ENCODE results near the gene RWDD1.
"Not testable (repeated sequence)": the region's sequence is repeated elsewhere in the genome, so short reads cannot be mapped to it uniquely, and the experiment has no call there.

RWDD1 gene

DNA sequence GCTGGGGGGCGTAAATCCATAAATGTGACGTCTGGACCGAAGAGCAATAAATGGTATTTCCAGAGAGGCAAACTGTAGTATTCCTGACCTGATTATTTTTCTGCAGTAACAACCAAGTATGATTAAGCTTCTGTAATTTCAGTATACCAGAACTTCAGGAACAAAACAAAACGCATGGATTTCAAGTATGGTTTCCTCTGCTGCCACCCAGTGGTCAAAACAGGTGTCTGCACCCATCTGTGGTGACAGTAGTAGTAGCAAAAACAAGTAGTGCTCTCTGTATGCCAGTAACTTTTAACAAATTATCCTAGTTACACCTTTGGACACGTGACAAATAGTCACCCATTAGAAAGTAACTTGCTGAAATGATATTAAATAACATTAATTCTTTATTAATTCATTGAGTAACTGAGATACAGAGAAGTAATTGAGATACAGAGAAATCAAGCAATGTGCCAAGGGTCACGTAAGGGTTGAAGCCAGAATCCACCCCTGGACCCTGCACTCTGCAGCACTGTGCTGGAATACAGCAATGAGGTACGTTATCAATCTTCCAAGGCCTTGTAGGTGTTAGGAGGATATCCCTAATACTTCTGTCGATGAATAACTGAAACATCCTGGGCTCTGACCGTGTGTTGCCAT lies 9.8 kb upstream of the RWDD1 start:
- DNase-seq = peak; percentile 32

DNA sequence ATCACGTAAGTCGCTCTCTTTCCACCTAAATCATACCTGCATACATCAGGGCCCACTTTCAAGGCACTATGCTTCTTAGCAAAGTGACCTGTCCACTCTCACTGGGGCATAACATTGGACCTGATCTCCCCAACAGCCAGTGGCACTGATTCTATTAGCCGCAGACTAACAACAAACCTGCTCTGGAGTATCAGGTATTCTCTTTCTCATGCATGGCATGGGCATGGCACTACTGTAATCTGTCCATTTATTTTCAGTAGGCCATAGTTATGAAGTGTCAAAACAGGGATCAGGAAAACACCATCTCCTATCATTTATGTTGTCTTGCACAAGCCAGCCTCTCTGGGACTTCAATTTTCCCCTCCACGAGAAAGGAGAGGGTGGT lies 9.3 kb upstream of the RWDD1 start:
- no peak for DNase-seq

DNA sequence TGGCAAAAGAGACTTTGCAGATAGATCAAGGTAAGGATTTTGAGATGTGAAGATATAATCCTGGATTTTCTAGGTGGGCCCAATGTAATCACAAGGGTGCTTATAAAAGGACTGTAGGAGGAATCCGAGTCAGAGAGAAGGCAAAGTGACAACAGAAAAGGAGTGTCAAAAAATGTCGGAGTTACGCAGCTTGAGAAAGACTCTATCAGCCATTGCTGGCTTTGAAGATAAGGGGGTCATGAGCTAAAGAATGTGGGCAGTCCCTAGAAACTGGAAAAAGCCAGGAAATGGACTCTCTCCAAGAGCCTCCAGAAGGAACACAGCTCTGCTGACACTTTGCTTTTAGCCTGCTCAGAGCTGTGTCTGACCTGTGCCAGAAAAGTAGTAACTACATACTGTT lies 8.7 kb upstream of the RWDD1 start:
- DNase-seq = peak; percentile 22

DNA sequence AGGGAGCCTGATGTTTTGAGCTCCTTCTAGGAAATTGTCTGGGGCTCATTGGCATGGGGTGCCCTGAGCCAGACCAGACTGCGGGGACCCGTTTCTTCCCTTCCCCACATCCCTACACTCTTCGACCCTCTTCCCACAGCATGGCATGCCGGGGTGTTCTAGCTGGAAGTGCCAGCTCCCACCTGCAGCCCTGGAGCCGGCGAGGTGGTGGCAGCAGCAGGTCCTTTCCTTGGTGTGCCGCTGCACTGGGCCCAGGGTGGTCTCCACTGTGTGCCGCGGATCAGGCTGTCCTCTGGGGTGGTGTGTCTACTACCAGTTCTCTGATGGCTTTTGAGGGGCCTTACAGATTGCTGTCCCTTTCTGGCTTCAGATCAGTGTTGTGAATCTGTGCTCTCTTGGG lies 7.5 kb upstream of the RWDD1 start:
- DNase-seq = no peak

DNA sequence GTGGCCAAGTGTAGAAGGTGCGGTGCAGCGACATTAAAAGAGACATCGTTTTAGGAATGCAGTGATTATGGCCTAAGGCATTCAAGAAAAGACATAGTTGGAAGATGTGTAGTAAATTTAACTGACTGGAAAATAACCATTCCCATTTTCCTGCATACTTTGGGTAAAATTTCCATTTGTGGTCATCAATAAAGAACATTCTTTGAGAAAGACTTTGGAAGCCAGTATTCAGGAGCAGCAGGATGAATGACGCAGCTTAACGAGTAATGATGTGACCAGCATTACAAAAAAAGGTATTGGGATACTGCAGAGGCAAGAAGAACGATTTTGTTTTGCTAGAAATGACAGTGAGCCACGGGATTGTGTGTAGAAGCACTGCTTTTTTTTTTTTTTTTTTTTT lies 7.0 kb upstream of the RWDD1 start:
- no peak for DNase-seq

DNA sequence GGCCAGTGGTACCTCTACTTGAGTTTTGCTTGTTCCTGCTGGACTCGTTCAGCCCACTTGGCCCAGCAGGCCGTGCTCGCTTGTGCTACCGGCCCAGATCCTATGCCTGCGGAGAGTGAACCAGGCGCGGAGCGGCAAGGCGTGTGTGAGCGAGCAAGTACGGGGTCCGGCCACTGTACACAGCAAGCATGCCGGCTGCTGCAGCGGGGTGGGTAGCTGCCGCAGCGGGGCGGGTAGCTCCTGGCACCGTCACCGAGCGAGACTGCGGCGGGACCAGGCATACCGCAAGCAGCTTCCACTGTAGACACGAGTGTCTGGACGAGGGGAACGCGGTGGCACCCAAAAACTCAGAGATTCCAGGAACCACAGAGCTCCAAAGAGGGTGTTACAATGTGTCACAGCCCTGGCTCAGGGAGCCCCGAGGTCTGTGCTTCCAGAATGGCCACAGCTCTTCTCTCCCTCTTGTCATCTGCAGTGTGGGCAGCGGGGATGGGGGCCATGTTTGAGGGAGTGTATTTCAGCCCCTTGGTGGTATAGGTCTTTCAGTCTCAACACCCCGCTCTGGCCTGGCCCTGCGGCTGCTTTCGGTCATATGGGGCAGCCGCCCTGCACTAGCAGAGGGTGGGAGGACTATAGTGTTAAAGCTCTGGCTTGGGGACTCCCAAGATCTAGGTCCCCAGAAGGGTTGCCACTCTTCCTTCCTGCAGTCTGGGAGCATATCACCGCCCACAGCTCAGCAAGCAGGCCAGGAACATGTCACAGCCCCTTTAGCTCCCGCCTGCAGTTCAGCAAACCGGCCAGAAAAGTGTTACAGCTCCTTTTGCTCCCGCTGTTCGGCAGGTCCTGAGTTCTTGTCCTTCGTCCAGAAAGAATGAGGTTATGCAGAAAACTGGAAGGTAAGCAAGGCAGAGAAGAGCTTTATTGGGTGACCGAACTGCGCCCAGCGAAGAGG lies 6.1 kb upstream of the RWDD1 start:
- DNase-seq = no peak

DNA sequence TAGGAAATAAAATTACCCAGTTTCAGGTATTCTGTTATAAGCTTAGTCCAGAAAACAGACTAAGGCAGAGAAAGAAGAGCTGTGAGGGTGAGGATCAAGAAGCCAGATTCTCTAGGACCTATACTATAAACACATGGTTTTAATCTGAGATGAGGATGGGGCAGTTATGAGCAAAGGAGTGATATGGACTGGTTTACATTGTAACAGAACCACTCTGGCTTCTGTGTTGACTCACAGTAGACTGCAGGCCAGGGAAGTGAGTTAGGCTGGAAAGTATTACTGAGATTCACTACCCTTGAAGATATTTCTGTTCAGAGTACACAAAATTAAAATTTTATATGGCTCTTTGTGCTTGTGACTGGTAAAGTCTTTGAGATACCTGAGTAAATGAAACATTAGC lies 3.2 kb upstream of the RWDD1 start:
- no peak for DNase-seq

DNA sequence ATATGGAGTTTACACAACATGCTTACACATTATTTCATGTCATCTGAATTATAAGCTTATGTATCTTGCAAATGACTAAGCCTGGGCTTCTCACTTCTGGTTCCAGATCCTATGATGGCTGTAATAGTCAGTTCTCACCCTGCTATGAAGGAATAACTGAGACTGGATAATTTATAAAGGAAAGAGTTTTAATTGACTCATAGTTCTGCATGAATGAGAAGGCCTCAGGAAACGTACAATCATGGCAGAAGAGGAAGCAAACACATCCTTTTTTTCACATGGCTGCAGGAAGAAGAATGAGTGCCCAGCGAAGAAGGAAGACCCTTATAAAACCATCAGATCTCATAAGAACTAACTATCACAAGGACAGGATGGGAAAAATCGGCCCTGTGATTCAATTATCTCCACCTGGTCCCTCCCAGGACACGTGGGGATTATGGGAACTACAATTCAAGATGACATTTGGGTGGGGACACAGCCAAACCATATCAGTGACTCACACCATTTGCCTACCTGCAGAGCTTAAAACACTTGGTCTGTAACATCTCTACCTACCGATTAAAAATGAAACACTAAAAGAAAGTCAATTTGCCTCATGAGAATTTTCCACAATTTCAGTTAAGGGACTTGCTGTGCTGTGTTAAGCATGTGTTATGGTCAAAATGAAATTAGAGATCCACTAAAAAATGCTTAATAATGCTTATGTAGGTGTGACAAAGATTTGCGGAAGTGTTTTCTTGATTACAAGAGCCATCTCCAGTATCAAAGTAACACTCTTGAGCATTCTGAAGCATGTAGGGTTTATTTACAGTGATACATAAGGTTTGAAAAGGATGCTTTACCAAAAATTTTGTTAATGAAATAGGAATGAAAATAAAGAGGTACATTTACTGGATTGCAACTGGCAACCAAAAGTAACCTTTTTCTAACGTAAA lies 2.2 kb upstream of the RWDD1 start:
- DNase-seq = no peak

DNA sequence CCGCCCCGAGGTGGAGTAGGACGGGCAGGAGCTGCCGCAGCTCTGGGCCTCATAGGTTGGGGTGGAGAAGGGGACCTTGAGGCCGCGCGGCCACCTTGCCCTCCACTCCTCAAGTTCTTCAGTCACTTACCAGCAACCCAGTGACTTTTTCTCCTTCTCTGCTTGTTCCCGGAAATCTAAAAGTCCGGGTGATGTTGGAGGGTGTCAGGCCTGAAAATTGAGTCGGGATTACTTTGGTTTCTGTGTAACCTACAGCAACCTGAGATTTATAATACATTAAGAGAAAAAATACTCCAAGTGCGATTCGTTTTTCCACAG lies 338 bp downstream of the RWDD1 start:
- DNase-seq = no peak

DNA sequence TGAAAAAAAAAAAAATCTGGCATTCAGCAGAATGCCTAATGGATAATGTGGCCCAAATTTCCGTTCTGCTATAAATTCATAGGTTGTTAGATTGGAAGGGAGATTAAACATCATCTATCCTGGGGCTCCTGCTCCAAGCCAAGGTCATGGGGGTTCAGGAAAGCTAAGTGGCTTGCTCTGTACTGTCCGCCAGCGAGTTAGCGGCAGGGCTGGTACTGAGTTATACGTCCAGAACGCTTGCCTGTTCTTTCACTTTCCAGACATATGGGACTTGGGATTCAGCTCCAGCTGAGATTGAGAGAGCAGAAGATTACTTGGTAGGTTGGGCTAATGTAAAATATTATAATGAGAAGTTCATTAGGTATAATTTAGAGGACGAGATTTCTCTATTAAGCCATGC lies 858 bp downstream of the RWDD1 start:
- DNase-seq = no peak

DNA sequence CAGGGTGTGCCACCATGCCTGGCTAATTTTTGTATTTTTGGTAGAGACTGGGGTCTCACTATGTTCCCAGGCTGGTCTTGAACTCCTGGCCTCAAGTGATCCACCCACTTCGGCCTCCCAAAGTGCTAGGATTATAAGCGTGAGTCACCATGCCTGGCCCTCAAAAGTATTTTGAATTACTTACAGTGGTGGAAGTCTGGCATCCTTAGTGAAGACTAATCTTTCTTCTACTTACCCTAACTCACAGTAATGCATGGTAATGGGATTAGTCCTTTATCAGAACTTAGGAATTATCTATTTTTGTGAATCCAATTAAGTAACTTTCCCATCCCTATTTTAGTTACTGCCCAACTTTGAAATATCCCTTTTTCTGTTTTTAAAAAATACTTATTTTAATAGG lies 3.9 kb downstream of the RWDD1 start:
- DNase-seq = no peak

DNA sequence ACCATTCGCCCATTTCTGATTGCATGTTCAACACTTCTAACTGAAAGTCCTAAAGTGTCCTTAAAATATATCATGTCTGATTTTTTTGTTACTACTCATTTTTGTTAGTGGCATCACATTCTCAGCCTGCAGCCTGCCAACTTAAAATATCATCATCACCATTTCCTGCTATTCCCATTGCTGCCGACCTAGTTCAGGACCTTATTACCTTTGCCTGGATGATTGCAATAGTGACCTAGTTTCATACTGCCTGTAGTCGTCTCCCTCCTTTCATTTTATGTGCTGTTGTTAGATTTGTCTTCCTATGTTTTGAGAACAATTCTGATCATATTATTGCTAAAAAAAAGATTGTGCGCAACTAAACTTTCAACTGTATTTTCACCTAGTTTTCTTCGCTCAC lies 6.2 kb downstream of the RWDD1 start:
- no peak for DNase-seq

DNA sequence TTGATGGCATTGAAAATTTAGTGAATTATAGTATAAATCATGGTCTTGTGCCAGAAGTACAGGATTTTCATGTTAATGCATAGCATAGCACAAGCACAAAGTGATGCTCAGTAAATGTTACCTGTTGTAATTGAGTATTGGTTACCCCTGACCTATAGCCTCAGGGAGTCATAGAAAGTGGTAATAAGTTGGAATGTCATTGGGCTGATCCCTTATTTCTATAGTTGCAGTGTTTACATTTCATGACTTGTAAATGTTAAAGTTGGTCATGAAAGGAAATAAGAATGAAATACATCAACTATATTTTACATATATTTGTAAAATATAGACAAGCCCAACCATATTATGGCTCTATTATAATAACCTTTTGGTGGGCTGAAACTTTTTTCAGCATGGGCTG lies 7.0 kb downstream of the RWDD1 start:
- DNase-seq = no peak

DNA sequence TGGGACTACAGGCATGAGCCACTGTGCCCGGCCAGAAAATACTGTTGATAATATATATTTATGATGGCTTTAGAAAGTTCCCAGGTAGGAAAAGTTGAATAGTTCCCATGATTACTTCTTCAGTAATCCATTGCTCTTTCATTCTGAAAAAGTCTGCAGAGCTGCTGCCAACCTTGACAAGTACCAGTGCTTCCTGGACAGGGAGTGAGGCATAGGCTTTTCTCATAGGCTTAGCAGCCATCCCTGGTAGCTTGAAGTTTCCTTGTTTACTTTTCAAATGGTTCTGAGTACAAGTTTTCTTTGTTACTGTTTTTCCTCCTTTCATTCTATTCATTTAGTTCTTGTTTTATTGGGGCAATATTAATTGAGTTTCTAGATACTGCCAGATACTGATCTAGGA lies 7.8 kb downstream of the RWDD1 start:
- DNase-seq = no peak

DNA sequence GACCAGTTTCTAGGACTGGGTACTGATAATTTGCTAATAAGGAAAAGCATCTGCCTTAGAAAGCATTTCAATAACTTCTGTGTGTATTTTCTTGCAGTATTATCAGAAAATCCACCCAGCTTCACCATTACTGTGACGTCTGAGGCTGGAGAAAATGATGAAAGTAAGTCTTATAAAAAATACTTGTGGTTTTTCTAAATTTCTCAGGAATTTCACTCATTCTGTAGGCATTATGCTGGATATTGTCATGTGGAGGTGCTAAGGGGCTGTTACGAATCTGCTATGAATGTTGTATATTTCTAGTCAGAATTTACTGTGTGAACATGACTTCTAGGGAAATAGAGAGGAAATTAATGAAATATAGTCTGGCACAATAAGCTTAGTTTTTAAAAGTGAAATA lies 8.9 kb downstream of the RWDD1 start:
- DNase-seq = no peak

DNA sequence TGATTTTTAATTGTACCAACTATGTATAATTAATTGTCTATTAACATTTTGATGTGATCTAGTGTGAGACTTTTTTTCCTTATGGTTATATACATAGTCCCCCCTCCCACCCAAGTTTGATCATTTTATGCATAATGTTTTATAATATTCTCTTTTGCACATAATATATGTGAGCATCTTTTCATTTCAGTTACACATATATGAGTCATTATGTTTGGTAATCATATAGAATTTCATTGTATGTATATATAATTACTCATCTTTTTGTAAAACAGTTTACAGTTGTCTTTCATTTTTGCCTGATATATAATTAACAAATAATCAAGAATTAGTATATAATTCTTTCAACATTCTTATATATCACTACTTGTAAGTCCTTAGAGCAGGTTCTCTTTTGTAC lies 15.0 kb downstream of the RWDD1 start:
- no peak for DNase-seq

DNA sequence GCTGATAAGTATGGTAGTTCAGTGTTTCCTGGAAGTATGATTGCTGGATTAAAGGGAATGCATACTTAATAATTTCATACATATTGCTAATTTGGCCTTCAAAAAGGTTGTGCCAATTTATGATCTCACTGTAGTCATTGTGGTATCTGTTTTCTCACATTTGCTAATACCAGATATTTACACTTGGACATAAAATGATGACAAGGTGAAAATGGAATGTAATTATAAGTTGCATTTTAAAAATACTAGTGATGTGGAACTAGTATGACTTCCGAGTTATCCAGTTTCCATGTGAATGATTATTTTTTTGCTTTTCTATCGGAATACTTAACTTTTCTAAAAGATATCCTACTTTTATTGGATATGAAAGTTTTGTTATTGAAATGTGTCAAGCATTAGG lies 15.4 kb downstream of the RWDD1 start:
- DNase-seq = no peak

DNA sequence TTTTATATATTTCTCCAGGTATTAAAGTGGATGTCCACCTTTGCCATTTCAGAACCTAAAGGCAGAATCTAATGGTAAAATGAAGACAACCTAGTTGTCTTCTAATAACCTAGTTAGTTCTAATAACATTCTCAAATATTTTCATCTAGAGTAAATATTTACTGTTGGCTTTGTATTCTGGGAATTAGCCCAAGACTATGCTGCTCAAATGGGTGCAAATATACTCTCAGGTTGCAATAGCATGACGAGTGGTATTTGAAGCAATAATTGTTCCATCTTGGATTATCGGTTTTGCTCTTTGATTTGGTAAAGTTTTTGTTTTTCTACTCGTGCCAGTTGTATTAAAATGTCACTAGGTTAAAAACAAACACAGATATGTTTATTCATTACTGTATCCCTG lies 23.9 kb downstream of the RWDD1 start:
- no peak for DNase-seq

DNA sequence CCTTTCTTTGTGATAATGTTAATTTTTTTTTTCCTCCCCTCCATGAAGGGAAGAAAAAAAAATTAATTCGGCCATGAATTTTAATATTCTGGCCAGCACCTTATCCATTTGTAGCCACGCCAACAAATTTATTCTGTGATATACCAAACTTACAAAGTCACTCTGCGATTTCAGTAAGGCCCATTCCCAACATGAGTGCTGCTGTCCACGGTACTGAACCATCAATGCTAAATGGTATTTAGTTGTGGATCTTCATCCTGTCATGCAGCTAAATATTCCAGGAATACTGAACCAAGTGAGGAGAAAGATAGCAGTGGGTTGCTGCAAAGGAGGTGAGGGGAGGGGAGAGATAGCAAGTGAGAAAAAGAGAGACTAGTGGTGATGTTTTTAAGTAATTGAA lies 25.5 kb downstream of the RWDD1 start:
- peak; percentile 11 for DNase-seq

DNA sequence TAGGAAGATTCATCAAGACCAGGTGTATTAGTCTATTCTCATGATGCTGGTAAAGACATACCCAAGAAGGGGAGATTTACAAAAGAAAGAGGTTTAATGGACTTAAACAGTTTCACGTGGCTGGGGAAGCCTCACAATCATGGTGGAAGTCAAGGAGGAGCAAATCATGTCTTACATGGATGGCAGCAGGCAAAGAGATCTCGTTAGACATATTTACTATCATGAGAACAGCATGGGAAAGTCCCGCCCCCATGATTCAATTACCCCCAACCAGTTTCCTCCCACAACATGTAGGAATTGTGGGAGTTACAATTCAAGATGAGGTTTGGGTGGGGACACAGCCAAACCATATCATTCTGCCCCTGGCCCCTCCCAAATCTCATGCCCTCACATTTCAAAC lies 32.6 kb downstream of the RWDD1 start:
- DNase-seq = not testable (repeated sequence)

DNA sequence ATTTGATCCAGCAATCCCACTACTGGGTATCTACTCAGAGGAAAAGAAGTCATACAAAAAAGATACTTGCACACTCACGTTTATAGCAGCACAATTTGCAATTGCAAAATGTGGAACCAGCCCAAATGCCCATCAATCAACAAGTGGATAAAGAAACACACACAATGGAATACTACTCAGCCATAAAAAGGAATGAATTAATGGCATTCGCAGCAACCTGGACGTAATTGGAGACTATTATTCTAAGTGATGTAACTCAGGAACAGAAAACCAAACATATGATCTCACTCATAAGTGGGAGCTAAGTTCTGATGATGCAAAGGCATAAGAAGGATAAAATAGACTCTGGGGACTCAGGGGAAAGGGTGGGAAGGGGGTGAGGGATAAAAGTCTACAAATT lies 33.6 kb downstream of the RWDD1 start:
- DNase-seq = not testable (repeated sequence)

DNA sequence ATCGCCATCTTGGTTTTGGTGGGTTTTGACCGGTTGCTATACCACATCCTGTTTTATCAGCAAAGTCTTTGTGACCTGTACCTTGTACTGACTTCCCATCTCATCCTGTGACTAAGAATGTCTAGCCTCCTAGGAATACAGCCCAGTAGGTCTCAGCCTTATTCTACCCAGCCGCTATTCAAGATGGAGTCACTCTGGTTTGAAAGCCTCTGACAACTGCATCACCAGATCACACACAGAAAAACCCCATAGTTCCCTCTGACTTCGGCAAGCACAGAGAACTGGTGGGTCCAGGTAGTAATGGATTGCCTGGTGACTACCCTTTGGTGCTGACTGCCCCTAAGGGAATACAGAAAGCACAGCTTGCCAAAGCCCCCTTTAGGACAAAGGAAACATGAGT lies 34.6 kb downstream of the RWDD1 start:
- no peak for DNase-seq

DNA sequence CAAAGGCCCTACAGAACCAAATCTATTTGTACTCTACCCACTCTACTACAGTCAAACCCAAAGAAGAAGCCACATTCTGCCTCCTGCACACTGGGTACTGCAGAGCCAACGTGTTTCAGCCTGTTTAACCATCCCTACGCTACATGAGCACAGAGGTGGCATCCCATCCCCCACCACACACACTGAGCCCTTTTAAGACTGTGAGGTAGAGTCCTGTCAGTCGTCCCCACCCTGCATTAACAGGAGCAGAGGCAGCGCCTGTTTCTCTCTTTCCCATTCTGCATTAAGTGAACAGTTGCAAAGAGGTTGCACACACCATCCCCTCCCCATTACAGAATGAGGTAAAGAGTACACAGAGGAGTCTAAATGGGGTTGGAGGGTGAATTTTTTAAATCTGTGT lies 39.8 kb downstream of the RWDD1 start:
- DNase-seq = no peak
